GM04504 (cell line): ENCODE measurements around the gene DNAJC15.

Source experiments
- DNase-seq: peaks from one replicate; pipeline ENCODE4 v3.0.0-alpha.2; 2012; ENCODE audit warnings: low read depth

DNAJC15 gene

DNA sequence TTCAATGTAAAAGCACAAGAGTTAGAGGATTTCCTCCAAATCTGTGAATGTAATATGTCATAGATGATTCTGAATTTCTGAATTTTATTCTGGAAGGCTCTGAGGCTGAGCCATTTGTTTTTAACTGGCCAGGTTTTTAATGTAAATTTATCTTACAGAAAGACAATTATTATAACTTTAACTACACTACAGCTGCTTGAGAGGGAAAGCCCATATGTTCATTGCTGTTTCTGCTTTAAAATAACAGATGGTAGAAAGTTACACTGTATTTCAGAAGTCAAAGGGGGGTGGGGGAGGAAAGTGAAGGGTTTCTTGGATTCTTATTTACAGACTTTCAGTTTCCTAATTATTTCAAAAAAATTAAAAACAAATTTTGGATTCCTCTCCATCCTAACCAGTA lies 62.8 kb downstream of the DNAJC15 start:
- DNase-seq, result no peak

DNA sequence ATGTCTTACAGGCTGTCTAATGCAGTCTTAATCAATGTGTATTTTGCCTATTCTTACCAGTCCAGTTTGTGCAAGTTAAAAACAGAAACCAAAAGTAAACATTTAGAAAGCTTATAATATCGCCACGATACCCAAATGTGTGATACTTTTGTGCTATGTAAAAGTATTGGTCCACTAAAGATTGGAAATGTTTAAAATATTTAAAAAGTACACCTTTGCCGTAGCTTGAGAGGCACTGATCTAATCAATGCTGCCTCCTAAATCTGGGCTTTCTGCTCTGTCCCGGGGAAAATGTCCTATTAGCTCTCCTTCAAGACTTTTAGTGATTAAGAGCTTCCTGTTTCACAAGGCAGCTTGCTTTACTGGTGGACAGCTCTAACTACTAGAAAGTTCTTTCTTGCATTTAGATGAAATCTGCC lies 64.7 kb downstream of the DNAJC15 start:
- DNase-seq, result peak; percentile 27

DNA sequence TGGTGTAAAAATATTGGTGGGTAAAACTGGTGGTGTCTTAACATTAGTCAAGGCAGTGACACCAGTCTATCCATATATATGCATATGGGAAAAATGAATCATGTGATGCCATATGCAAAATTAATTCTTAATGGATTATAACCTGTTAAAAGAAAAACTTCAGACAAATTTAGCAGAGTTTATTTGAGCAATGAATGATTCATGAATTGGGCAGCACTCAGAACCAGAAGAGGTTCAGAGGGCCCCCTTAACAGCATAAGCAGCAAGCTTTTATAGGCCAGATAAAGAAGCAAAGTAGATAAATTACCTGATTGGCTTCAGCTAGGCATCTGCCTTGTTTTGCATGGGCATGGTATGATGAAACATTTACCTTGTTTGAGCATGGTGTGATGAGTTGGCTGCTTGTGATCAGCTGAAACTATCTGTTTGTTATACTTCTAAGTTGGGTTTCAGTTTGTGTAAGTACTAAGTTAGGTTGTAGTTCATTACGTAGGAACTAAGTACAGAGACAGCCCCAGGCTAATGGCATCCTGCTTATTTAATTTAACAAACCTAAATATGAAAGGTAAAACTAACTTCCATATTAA lies 66.6 kb downstream of the DNAJC15 start:
- no peak for DNase-seq

DNA sequence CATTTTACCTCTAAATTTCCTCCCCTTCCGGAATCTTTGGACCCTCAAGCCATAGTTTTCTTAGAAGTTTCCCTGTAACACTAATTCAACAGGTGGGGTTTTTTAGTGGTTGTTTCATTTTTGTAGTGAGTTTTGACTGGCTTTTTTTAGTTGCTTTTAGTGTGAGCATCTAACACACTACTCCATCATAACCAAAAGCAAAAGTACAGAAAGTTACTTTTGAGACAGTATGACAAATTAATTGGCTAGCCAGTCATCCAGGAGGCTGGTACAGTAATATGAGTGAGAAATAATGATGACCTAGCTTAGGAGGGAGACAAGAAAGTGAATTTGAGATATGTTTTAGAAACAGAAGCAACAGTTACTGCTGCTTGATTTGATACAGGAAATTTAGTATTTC lies 71.5 kb downstream of the DNAJC15 start:
- DNase-seq, result no peak

DNA sequence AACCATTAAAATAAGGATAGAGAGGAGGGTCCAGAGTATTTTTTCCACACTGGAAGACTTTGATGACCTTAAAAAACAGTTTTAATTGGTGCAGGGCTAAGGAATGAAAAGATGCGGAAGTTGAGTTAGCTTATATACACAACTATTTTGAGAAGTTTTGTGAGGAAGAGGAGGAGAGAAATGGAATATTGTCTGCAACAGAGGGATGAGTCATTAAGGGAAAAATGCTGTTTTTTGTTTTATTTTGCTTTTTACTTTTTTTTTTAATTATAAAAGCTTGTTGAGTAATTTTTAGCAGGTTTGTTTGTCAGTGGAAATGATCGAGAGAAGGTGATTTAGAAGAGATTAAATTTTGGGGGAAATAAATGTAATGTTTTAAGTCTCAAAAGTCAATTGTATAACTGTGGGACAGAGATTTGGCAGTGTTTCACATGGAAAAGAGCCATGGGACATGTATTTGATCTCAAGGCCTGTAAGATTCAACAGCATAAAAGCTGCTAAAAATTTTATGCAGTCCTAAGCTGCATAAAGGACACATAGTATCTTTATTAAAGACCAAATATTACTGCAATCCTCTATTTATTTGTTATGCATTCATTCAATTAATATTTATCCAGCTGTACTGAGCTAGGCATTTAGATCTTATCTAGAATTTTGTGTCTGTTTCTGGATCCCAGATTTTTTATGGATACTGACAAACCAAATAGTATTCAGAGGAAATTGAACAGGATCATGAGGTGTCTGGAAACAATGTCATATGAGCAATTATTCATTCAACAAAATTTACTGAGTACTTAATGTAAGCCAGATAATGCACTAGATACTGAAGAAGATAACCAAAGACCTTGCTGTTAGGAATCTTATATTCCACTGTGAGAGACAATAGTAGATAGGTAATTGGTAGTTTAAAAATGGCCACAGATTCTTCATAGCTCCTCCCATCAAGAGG lies 72.7 kb downstream of the DNAJC15 start:
- DNase-seq, result no peak

DNA sequence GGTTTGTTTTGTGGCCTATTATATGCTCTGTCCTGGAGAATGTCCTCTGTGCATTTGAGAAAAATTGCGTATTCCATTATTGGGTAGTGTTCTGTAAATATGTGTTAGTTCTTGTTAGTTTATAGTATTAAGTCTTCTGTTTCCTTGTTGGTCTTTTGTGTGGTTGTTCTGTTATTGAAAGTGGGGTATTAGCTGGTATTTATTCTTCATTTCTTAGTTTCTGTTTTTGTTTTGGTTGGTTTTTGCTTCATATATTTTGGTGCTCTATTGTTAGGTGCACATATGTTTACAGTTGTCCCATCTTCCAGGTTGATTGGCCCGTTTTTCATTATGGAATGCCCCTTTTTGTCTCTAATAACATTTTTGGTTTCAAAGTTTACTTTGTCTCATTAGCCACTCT lies 77.3 kb downstream of the DNAJC15 start:
- DNase-seq, result no peak

DNA sequence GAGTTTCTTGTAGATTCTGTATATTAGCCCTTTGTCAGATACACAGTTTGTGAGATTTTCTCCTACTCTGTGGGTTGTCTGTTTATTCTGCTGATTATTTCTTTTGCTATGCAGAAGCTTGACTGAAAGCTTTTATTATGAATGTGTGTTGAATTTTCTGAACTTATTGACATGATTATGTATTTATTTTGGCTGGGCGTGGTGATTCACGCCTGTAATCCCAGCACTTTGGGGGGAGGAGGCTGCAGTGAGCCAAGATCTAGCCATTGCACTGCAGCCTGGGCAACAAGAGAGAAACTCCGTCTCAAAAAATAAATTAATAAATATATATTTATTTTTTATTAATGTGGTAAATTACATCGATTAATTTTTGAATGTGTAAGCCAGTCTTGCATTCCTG lies 78.9 kb downstream of the DNAJC15 start:
- DNase-seq, result no peak

DNA sequence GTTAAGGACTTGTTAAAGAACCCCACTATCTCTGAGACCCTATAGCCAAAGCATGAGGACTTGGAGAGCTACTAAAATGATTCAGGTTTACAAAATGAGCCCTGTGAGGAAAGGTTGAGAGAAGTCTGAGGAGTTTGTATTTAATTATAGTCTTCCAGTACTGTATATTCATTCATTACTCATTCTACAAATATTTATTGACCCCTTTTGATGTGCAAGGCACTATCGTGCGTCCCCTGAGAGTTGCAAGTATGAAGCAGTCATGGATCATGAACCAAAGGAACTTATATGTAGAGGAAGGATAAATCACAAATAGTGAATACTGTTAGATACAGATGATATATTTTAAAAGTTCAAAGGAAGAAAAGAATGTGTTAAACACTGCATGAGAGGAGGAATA lies 84.4 kb downstream of the DNAJC15 start:
- no peak for DNase-seq

DNA sequence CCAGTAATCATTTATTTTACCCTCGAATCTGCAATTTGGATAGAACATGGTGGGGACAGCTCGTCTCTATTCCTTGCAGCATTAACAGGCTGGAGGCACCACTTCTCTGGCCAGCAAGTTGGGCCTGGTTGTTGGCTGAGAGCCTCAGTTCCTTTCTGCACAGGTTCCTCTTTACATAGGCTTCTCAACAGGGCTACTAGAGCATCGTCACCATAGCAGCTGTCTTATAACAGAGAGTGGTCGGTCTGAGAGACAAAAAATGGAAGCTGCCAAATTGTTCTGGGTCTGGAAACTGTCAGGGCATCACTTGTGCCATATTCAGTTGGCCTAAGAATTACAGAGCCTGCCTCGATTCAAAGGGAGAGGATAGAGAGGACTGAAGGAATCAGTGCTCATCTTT lies 86.7 kb downstream of the DNAJC15 start:
- no peak for DNase-seq

DNA sequence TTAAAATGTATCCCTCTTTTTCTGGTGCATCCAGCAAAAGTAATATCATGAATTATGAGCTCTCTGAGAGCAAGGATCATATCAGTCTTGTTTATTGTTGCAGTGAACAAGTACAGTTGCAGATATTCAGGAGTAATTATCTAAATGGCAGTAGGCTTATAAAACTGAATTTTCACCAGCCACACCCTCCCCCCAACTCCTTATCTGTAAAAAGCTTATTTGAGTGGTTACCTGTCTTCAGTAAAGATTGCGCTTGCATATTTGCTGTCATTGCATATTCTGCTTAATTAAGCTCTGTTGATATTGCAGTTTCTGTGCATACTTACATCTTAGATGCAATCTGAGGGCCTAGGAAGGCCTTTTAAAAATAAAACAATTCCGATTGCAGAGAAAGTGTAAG lies 87.3 kb downstream of the DNAJC15 start:
- DNase-seq, result no peak

DNA sequence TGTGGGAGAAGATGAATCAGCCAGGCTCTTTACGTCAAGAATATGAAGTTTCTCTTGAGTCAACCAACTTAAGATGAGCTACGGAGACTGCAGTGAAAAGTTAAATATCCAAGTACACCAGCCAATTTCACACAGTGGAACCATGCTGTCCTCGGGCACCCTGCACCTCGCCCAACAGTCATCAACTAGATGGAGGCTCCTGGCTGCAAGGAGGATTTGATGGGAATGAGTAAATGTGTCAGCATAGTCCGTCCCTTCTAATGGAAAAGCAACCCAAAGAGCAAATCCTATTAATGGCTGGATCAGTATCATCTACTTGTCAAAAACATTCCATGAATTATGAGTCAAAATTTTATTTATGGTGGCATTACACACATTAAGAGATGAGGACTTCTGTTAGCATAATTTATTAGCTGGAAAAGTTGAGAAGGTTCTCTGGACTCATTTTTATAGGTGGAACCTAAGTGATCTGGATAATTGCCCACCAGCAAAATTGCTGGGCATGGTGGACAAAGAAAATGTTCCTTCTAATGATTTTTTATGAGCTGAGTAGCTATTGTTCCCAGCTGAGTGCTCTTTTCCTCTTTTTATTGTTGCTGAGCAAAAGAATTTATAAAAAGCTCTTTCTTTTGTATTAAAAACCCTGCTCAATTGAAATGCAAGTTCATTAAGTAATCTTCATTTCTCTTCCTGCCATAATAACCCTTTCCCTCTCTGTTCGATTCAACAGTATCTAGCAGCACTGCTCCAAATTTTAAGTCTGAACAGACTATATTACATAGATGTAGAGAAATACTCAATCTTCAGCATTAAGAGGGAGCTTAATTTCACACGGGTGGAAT lies 88.4 kb downstream of the DNAJC15 start:
- DNase-seq, result no peak

DNA sequence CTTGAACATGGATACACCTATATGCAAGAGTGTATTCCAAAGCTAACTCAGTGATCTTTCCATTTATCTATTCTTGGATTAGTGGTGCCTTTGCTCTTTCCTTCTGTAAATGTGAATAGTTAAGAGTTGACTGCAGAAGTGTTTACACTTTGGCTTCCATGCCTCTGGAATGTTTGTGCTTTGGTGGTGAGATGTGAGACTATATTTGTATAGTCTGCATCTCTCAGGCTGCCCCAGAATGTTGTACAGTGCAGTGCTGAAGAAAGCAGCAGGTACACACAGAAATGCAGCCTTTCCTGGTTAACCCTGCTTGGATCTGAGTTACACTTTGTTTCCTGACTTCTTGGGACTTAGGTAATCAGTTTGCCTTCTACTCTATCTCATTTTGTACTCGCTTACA lies 90.2 kb downstream of the DNAJC15 start:
- DNase-seq, result no peak

DNA sequence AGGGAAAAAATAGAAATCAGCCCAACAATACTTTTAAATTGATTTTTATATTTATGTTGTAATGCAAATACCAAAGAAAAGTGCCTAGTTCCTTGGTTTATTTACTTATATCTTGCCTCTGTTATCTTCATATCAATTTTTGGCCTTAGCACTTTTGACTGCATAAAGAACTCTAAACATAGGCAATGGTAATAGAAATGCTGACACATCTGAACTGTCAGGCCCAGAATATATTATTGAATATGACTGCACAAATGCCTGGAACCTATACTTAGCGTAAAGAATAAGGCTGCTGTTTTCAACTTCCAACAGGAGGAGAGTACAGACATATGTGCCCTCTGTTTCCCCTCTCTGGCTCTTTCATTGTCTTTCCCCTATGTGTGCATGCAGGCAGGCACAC lies 91.1 kb downstream of the DNAJC15 start:
- no peak for DNase-seq

DNA sequence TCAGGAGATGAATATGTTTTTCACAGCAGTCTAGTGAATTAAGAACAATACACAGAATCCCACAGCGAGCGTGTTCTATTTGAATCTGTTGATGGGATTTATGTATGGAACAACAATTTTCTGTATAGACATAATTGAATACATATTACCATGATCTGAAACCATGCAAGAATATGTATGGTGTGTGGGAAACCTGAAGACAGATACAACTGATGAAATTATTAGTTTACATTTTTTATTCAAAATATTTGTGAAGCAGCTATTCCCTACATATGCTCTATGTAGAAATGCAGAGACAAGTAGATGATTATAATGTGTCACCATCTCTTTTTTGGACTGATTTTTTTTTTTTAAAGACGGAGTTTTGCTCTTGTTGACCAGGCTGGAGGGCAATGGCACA lies 91.8 kb downstream of the DNAJC15 start:
- DNase-seq, result no peak

DNA sequence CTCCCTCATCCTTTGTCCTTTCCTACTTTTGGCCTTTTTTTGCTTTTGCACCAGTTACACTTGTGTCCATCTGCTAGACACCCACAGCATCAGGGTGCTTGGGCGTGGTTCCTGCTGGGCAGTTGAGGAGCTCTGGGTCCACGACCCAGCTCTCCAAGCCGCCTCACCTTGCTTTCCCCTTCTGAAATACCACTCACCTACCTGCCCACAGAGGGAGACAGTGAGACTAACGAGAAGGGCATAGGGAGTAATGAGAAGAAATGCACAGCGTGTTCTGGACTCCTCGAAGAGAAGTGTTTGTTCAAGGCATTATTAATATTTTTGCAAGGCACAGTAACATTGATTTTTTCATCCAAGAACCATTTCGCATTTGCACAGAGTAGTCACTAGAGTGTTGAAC lies 92.9 kb downstream of the DNAJC15 start:
- no peak for DNase-seq

DNA sequence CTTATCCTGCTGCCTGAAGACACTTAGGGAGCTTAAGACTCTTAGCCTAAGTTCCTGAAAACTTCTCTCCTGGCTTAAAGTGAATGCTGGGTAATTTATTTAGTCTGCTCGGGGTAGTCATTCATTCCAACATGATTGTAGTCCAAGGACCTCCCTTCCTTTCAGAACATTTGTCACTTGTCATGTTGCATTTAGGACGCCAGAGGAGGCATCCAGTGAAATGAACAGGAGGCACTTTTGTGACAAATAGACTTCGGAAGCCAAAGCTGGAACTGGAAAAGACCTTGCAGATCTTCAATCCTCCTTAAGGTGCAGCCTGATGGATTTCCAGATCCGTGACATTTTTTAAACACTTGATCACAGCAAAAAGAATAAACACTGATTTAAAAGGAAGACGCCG lies 95.1 kb downstream of the DNAJC15 start:
- no peak for DNase-seq

DNA sequence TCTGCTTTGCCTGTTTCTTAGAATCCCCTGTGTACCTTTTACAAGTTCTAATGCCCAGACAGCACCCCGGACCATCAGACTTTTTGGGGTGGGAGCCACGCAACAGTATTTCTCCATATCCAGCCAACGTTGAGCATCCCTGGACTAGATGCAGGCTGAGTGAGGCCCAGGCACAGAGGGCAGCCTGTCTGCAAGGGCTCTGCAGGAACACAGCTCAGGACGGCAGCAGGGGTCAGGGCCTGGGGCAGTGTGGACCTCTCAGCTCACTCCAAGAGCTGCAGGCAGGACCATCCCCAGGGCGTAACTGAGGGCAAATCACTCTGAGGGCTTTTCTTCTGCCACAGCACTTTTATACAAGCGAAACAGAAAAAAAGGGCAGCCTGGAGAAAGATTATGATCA lies 95.8 kb downstream of the DNAJC15 start:
- DNase-seq, result no peak

DNA sequence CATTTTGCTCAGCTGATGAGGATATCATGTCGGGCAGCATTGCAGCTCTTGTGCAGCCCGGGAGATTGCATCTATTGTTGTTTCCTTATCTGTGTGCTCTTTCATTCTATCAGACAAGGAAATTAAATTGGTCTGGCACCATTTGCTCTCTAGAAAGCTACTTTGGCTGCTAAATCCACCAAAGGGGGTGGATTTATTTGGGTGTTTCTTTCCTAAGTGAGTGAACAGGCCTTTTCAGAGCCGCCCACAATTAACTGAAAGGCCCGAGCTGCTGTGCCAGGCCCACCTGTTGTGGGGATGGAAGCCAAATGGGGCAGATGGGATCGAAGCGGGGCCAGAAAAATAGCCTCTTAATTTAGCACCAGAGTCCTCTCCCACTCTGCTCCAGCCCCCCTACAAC lies 99.4 kb downstream of the DNAJC15 start:
- DNase-seq, result no peak

DNA sequence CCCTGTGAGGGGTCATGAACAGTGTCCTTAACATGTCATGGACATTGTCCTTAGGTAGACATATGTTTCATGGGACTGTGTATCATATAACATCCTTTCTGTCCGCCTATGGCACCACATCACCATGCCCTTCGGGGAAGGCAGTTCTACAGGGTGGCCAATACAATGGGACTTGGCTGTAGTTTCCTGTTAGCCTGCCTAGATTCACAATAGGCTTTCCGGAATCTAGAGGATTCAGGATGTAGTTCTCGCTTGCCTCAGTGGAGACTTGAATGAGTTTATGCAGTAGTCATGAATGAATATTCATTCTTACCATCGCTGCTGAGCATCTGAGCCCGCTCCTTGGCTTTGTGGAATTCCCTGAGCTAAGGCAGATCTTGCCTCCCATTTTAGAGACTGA lies 100.5 kb downstream of the DNAJC15 start:
- no peak for DNase-seq

DNA sequence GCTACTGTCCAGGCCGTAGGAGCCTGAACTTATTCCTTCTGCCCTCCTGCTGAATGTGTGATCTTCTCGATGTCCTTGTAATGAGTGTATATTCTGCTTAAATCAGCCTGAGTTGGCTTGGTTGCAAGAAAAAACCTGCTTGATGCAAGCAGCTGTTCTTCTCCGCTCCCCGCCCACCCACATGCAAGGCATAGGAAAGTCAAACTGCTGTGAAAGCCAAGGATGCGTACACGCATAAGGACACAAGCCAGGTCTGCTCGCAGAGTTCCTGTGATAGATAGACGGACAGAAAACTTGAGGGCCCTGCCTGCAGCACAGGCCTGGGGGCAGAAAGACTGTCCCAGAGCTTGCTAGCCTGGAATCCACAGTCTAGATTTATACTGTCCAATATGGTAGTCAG lies 101.1 kb downstream of the DNAJC15 start:
- DNase-seq, result no peak

DNA sequence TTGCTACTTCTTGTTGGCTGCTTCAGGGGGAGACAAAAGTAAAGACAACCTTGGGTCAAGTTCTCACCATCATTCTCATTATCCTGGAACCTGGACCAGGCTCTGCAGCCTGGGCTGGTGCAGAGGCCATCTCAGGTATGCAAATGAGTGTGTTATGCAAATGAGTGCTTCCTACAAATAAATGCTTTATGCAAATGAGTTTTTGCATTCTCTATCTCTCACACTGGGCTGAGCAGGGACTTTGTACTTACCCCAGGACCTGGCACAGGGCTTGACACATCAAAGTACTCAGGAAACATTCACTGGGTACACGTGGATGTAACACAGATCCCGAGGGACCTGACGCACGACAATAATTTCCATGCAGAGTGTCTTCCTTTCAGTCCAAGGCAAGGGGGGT lies 103.0 kb downstream of the DNAJC15 start:
- no peak for DNase-seq

DNA sequence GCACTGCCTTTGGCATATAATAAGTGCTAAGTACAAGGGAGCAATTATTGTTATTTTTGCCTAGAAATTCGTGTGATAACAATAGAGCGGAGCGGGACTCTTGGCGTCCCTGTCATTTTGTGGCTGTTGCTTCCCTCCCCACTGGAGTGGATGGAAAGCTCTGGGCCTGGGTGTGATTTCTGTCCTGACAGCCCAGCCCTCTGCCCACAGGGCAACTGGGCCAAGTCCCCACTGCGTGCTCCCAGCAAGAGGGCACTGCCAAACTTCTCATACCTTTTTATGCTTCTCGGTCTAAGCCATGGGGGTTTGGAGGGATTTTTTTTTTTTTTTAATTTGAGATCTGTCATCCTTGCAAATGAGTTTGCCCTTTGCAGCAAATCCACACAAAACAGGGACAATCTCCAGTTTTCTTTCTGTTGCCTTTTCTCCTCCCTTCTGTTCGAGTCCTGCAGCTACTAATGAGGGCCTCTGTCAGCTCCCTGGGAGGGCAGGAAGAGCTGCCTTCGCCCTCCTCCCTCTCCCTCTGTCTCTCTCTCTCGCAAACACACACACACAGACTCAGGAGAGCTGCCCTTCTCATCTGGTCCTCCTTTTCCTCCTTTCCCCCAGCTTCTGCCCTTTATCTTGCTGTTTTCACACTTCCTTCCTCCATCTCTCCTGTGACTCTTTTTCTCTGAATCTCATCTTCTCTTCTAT lies 103.9 kb downstream of the DNAJC15 start:
- no peak for DNase-seq
